ENCODE data around the gene FRMD5. TPM values are rescaled to one million over a fixed set of nuclear protein-coding genes. Genes with fewer than 3 reads are reported as not detected.

FRMD5 gene
- total and polyA plus RNA-seq, 2 experiments from 2014 or later = 5.9 to 10.1 TPM

DNA sequence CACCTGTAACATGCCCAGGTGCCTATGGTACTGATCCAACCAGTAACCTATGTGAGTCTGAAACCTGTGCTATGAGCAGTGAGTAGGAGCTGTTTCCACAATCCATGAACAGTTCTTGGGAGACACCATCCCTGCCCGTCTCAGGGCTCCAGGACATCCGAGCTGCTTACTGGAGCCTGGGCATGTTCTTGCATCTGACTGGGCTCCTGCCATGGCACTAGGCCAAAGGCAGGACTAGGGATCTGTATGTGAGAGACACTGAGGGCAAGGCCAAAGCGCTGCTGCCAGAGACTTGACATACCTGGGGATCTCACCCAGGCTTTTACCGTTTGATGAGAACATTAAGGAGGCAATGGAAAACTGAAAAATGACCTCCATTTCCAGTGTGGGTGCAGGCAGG is 308.5 kb downstream of the FRMD5 start:
- TF ChIP-seq POLR2AphosphoS5 (IDR thresholded peaks at IDR 0.05; ENCODE audit: low read depth) = no peak
- TF ChIP-seq CTCF (conservative IDR thresholded peaks at IDR 0.05; ENCODE audit: low read depth in 2 of 2) = no peak
- no peak for TF ChIP-seq EZH2 (IDR thresholded peaks at IDR 0.05; ENCODE audit: low read depth, unreplicated experiment)
- TF ChIP-seq ZNF114 (CRISPR knock-in tag; IDR thresholded peaks at IDR 0.05) = no peak
- TF ChIP-seq ZNF462 (CRISPR knock-in tag; IDR thresholded peaks at IDR 0.05) = no peak
- no peak for TF ChIP-seq EZH2phosphoT487 (IDR thresholded peaks at IDR 0.05; ENCODE audit: unreplicated experiment)
- no peak for TF ChIP-seq JUNB (IDR thresholded peaks at IDR 0.05; ENCODE audit: unreplicated experiment)
- no peak for TF ChIP-seq NANOG (IDR thresholded peaks at IDR 0.05; ENCODE audit: borderline replicate concordance)
- TF ChIP-seq, protein P1, sequence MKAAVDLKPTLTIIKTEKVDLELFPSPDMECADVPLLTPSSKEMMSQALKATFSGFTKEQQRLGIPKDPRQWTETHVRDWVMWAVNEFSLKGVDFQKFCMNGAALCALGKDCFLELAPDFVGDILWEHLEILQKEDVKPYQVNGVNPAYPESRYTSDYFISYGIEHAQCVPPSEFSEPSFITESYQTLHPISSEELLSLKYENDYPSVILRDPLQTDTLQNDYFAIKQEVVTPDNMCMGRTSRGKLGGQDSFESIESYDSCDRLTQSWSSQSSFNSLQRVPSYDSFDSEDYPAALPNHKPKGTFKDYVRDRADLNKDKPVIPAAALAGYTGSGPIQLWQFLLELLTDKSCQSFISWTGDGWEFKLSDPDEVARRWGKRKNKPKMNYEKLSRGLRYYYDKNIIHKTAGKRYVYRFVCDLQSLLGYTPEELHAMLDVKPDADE (IDR thresholded peaks at IDR 0.05) = no peak
- TF ChIP-seq, protein P2, sequence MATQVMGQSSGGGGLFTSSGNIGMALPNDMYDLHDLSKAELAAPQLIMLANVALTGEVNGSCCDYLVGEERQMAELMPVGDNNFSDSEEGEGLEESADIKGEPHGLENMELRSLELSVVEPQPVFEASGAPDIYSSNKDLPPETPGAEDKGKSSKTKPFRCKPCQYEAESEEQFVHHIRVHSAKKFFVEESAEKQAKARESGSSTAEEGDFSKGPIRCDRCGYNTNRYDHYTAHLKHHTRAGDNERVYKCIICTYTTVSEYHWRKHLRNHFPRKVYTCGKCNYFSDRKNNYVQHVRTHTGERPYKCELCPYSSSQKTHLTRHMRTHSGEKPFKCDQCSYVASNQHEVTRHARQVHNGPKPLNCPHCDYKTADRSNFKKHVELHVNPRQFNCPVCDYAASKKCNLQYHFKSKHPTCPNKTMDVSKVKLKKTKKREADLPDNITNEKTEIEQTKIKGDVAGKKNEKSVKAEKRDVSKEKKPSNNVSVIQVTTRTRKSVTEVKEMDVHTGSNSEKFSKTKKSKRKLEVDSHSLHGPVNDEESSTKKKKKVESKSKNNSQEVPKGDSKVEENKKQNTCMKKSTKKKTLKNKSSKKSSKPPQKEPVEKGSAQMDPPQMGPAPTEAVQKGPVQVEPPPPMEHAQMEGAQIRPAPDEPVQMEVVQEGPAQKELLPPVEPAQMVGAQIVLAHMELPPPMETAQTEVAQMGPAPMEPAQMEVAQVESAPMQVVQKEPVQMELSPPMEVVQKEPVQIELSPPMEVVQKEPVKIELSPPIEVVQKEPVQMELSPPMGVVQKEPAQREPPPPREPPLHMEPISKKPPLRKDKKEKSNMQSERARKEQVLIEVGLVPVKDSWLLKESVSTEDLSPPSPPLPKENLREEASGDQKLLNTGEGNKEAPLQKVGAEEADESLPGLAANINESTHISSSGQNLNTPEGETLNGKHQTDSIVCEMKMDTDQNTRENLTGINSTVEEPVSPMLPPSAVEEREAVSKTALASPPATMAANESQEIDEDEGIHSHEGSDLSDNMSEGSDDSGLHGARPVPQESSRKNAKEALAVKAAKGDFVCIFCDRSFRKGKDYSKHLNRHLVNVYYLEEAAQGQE (IDR thresholded peaks at IDR 0.05; ENCODE audit: unreplicated experiment) = no peak
- TF ChIP-seq ZNF331 (CRISPR knock-in tag; IDR thresholded peaks at IDR 0.05; ENCODE audit: low read depth) = no peak
- TF ChIP-seq CREB1 (CRISPR knock-in tag; IDR thresholded peaks at IDR 0.05; ENCODE audit: low read depth) = no peak
- no peak for TF ChIP-seq STAT1 (IDR thresholded peaks at IDR 0.05; ENCODE audit: unreplicated experiment)
- peaks cover 3% of the 10 kb centered on the region; the same call in 1 of the 2 replicates for H3K4me1 ChIP-seq (ENCODE audit: insufficient read depth)
- no peaks in the 10 kb centered on the region for H3K79me2 ChIP-seq (replicated peaks; ENCODE audit: insufficient read depth)
- no peaks in the 10 kb centered on the region for H3K9me2 ChIP-seq (ENCODE audit: insufficient read depth)
- H3K4me2 ChIP-seq = no peak overlapping the region
- Mint-ChIP-seq H3K4me1 (peaks cover 3% of the 10 kb centered on the region), H3K27ac (no peak overlapping the region), H3K9me3 (no peaks in the 10 kb centered on the region), H3K4me3 (no peak overlapping the region), H3K27me3 (ENCODE audit: insufficient read depth, low read depth, poor library complexity) (peaks cover 3% of the 10 kb centered on the region), H3K36me3 (ENCODE audit: low read depth) (peaks cover 18% of the 10 kb centered on the region)
- no peak overlapping the region for H2AFZ ChIP-seq
- H3F3A ChIP-seq (replicated peaks; ENCODE audit: low read depth) = 0 out of 2 replicates have a peak, but pooled peaks cover 3% of the 10 kb centered on the region
- no peaks in the 10 kb centered on the region for H3K27me3 ChIP-seq (ENCODE audit: insufficient read depth)
- no peaks in the 10 kb centered on the region for H4K20me1 ChIP-seq (replicated peaks; ENCODE audit: insufficient read depth)
- no peak for DNase-seq (ENCODE audit: low spot score)
- no peak overlapping the region for H3K27ac ChIP-seq (ENCODE audit: low read depth)
- no peak for ATAC-seq
- H3K4me3 ChIP-seq = no peak overlapping the region
- H3K36me3 ChIP-seq (ENCODE audit: insufficient read depth) = no peaks in the 10 kb centered on the region

Measured in GM23338 (cell line).